PFSK-1 (cell line): Measurements from ENCODE around the gene FAM53B.

ENCODE experiments used
- FOXP2 ChIP-seq: optimal IDR thresholded peaks from 2 replicates; pipeline ENCODE3; 2011; ENCODE audit warnings: borderline replicate concordance, control low read depth, inconsistent platforms; ENCODE audit not compliant: insufficient read depth; ENCODE audit errors: extremely low read length, extremely low read depth
- POLR2AphosphoS5 ChIP-seq: IDR thresholded peaks from 2 replicates; pipeline ENCODE4 v1.6.1; 2012; ENCODE audit warnings: low read depth, mild to moderate bottlenecking, control low read depth, low read length, moderate library complexity
- REST ChIP-seq, 2 experiments: IDR thresholded peaks; 2 replicates each; pipeline versions ENCODE4 v1.6.1 to v1.8.0; 2011 to 2012; ENCODE audit warnings: low read depth in 2 of 2, low read length in 2 of 2, control low read depth in 1 of 2, inconsistent platforms in 1 of 2, mild to moderate bottlenecking in 1 of 2, moderate library complexity in 1 of 2; ENCODE audit not compliant: insufficient read depth in 1 of 2
- SIN3A ChIP-seq: IDR thresholded peaks from 2 replicates; pipeline ENCODE4 v1.6.1; 2012; ENCODE audit warnings: mild to moderate bottlenecking, low read length, moderate library complexity, borderline replicate concordance; ENCODE audit not compliant: insufficient read depth

GRCh38 chr10:124701881-124702656, 42.1 kb downstream of the FAM53B start:
- no peak for TF ChIP-seq REST (IDR thresholded peaks at IDR 0.05; ENCODE audit: insufficient read depth in 1 of 2, low read depth in 2 of 2, low read length in 2 of 2)
- TF ChIP-seq FOXP2 = no peak
- TF ChIP-seq POLR2AphosphoS5 = no peak
- no peak for TF ChIP-seq SIN3A
